Neuronal stem cell (in vitro differentiated cells): ENCODE data around the gene EEF1AKMT2.

Source experiments
- DNase-seq: peaks from one replicate; pipeline ENCODE4 v3.0.0-alpha.2; 2013; ENCODE audit warnings: low spot score
- H2AFZ ChIP-seq: one replicate; pipeline ENCODE4 v1.6.1; 2013; ENCODE audit warnings: mild to moderate bottlenecking, low read length, inconsistent platforms
- H2AK5ac ChIP-seq: 2 replicates; pipeline ENCODE4 v1.6.1; 2013; ENCODE audit warnings: low read depth, mild to moderate bottlenecking, inconsistent platforms, low read length, moderate library complexity, mixed read lengths
- H2BK120ac ChIP-seq: 2 replicates; pipeline ENCODE4 v1.6.1; 2013; ENCODE audit warnings: low read depth, mild to moderate bottlenecking, inconsistent platforms, low read length, moderate library complexity, mixed read lengths
- H2BK12ac ChIP-seq: one replicate; pipeline ENCODE4 v1.6.1; 2013; ENCODE audit warnings: low read length, inconsistent platforms
- H2BK15ac ChIP-seq: 2 replicates; pipeline ENCODE4 v1.6.1; 2013; ENCODE audit warnings: mild to moderate bottlenecking, low read length, inconsistent platforms, mixed read lengths
- H2BK5ac ChIP-seq: one replicate; pipeline ENCODE4 v1.6.1; 2013; ENCODE audit warnings: inconsistent platforms, mild to moderate bottlenecking, low read length, moderate library complexity
- H3K14ac ChIP-seq: one replicate; pipeline ENCODE4 v1.6.1; 2013; ENCODE audit warnings: low read length, inconsistent platforms
- H3K18ac ChIP-seq: 2 replicates; pipeline ENCODE4 v1.6.1; 2013; ENCODE audit warnings: low read length, inconsistent platforms
- H3K23ac ChIP-seq: 2 replicates; pipeline ENCODE4 v1.6.1; 2013; ENCODE audit warnings: low read depth, mild to moderate bottlenecking, mixed read lengths, low read length, inconsistent platforms; ENCODE audit not compliant: poor library complexity
- H3K27ac ChIP-seq: replicated peaks from 3 replicates; pipeline ENCODE4 v1.5.1; 2013; ENCODE audit warnings: low read length, inconsistent platforms
- H3K27me3 ChIP-seq, 3 experiments: 2 replicates each; pipeline ENCODE4 v1.6.1; 2013; ENCODE audit warnings: low read length in 3 of 3, mild to moderate bottlenecking in 2 of 3, inconsistent platforms in 1 of 3, low read depth in 1 of 3, mixed read lengths in 1 of 3, moderate library complexity in 1 of 3; ENCODE audit not compliant: control insufficient read depth in 3 of 3, insufficient read depth in 3 of 3
- H3K36me3 ChIP-seq, 2 donors: replicated peaks in 1 of 2; 2 replicates each; pipeline ENCODE4 v1.6.1; 2013; ENCODE audit warnings: low read length in 2 of 2; ENCODE audit not compliant: control insufficient read depth in 2 of 2, insufficient read depth in 2 of 2
- H3K4ac ChIP-seq: 2 replicates; pipeline ENCODE4 v1.6.1; 2013; ENCODE audit warnings: inconsistent platforms, mild to moderate bottlenecking, low read length, moderate library complexity
- H3K4me1 ChIP-seq, 2 donors: 1 replicate in 1 of 2; 2 replicates in 1 of 2; pipeline ENCODE4 v1.6.1; 2013; ENCODE audit warnings: low read length in 2 of 2, low read depth in 1 of 2; ENCODE audit not compliant: control insufficient read depth in 2 of 2, insufficient read depth in 1 of 2
- H3K4me2 ChIP-seq: one replicate; pipeline ENCODE4 v1.6.1; 2013; ENCODE audit warnings: mild to moderate bottlenecking, low read length, inconsistent platforms; ENCODE audit not compliant: insufficient read depth, poor library complexity, severe bottlenecking
- H3K4me3 ChIP-seq, 2 donors: 2 replicates each; pipeline ENCODE4 v1.5.1; 2013; ENCODE audit warnings: low read length in 2 of 2, mild to moderate bottlenecking in 2 of 2, inconsistent platforms in 1 of 2, moderate library complexity in 1 of 2
- H3K79me1 ChIP-seq: one replicate; pipeline ENCODE4 v1.6.1; 2013; ENCODE audit warnings: low read depth, mild to moderate bottlenecking, inconsistent platforms, low read length, moderate library complexity
- H3K9ac ChIP-seq: one replicate; pipeline ENCODE4 v1.6.1; 2013; ENCODE audit warnings: mild to moderate bottlenecking, low read depth, low read length, inconsistent platforms; ENCODE audit not compliant: poor library complexity
- H3K9me3 ChIP-seq, 2 donors: replicated peaks in 1 of 2; 2 replicates each; pipeline versions ENCODE3 to v1.6.1; 2013; ENCODE audit warnings: low read length in 2 of 2, mild to moderate bottlenecking in 2 of 2, inconsistent platforms in 1 of 2, low read depth in 1 of 2, mixed read lengths in 1 of 2, moderate library complexity in 1 of 2; ENCODE audit not compliant: control insufficient read depth in 2 of 2, insufficient read depth in 1 of 2
- H4K8ac ChIP-seq: one replicate; pipeline ENCODE4 v1.6.1; 2013; ENCODE audit warnings: low read depth, mild to moderate bottlenecking, inconsistent platforms, low read length, moderate library complexity
- H4K91ac ChIP-seq: one replicate; pipeline ENCODE4 v1.6.1; 2013; ENCODE audit warnings: low read length, low read depth, mild to moderate bottlenecking, inconsistent platforms; ENCODE audit not compliant: poor library complexity
- WGBS, 2 donors: extraction: QIAGEN DNeasy Blood & Tissue Kit; methylation state at CpG; one replicate each; pipeline ENCODE4 v1.1.7; 2013; ENCODE audit warnings: missing lambda C conversion rate in 2 of 2, mixed read lengths in 1 of 2; ENCODE audit not compliant: insufficient read length in 2 of 2, insufficient replicate concordance in 1 of 2; ENCODE audit errors: extremely low coverage in 2 of 2; 5-methylcytosine and 5-hydroxymethylcytosine counted together

The EEF1AKMT2 gene

DNA sequence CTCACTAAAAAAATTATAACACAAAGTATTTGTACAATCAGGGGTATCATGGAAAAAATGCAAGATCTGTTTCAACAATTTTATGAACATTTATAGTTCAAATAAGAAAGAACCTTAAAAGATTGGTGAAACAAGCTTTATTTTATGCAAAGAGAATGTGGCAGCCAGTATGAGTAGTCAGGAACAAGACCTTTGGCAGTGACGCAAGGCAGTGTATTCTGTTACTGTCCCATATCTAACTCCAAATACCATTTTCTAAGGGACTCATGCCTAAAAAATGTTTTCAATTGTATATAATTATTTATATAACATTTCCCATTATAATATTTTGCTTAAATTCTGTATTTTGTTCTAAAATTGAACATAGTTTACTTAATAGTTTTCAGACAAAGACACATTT is 28.4 kb downstream of the EEF1AKMT2 start:
- DNase-seq: no peak
- no peaks in the 10 kb centered on the region for H3K27me3 ChIP-seq
- no peak overlapping the region for H2BK12ac ChIP-seq
- H2BK5ac ChIP-seq: no peak overlapping the region
- peaks cover 6 to 86% of the 10 kb centered on the region in 2 donors for H3K36me3 ChIP-seq
- H3K4me3 ChIP-seq: no peak overlapping the region
- H3K9ac ChIP-seq: no peak overlapping the region
- H3K79me1 ChIP-seq: no peaks in the 10 kb centered on the region
- no peak overlapping the region for H2BK15ac ChIP-seq
- H3K23ac ChIP-seq: no peak overlapping the region
- H2AK5ac ChIP-seq: no peak overlapping the region
- no CpG with 5 or more reads among the region's 1 CpG for WGBS, 2 donors
- H4K8ac ChIP-seq: no peak overlapping the region
- H2AFZ ChIP-seq: no peak overlapping the region
- peaks cover 0 to 2% of the 10 kb centered on the region in 2 donors for H3K4me1 ChIP-seq
- H4K91ac ChIP-seq: no peak overlapping the region
- no peak overlapping the region for H3K18ac ChIP-seq
- no peak overlapping the region for H2BK120ac ChIP-seq
- H3K4ac ChIP-seq: no peak overlapping the region
- no peak overlapping the region for H3K27ac ChIP-seq
- no peak overlapping the region for H3K4me2 ChIP-seq
- no peaks in the 10 kb centered on the region for H3K9me3 ChIP-seq
- no peak overlapping the region for H3K14ac ChIP-seq

- Histone ChIP-seq H3K9ac (no peak overlapping the region), H2BK15ac (no peak overlapping the region), H2BK12ac (no peak overlapping the region), H3K14ac (no peak overlapping the region), H4K91ac (no peak overlapping the region), H2BK120ac (no peak overlapping the region), H3K23ac (no peak overlapping the region), H3K27ac (no peak overlapping the region), H3K4me2 (no peak overlapping the region), H3K36me3 (peaks cover 6 to 84% of the 10 kb centered on the region in 2 donors), H3K4ac (no peak overlapping the region), H3K18ac (no peak overlapping the region), H3K79me1 (no peaks in the 10 kb centered on the region), H3K27me3 (no peaks in the 10 kb centered on the region), H4K8ac (no peak overlapping the region), H2AK5ac (no peak overlapping the region), H3K4me1 (peaks cover 0 to 11% of the 10 kb centered on the region in 2 donors), H2BK5ac (no peak overlapping the region), H2AFZ (no peak overlapping the region), H3K9me3 (no peaks in the 10 kb centered on the region), H3K4me3 (no peak overlapping the region)
- no peak for DNase-seq
- WGBS, 2 donors: no CpG with 5 or more reads among the region's 5 CpGs
These were observed 29.4 kb downstream of the EEF1AKMT2 start for GRCh38 chr10:124762281-124762680.

DNA sequence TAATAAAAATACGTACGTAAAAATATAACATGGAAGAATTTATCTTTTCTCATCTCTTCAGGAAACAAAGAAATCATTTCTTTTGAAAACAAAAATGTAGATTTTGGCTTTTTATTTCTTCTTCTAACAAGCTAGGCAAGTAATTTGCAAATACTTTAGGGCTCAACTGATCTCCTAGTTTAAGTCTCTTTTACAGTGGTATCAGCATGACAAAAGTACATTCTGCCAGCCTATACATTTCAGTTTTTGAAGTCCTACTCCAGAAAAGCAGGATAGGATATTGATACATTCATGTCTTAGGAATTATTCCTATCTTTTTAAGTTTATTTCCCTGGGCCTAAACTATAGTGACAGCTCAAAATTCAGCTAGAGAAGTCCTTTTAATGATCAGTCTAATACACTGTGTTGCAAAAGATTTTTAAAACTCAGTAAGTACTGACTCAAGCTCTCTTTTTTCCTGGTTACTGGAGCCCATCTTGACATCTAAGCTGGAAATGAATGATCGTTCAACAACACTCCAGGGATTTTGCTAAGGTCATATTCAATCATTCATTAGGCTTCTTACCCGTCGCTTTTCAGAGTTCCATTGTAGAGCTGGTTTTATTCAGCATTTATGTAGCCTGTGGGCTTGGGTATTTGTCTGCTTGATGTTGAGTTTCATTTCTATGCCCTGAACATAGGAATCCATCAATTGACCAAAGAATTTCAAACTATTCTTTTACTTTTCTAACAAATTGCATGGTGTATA is 35.4 kb downstream of the EEF1AKMT2 start:
- no peak overlapping the region for H3K4ac ChIP-seq
- WGBS, 2 donors: no CpG with 5 or more reads among the region's 5 CpGs
- no peak overlapping the region for H3K23ac ChIP-seq
- H2BK12ac ChIP-seq: no peak overlapping the region
- no peak overlapping the region for H3K14ac ChIP-seq
- no peak overlapping the region for H2AK5ac ChIP-seq
- H3K9me3 ChIP-seq: peaks cover 0 to 3% of the 10 kb centered on the region in 2 donors
- no peak overlapping the region for H3K9ac ChIP-seq
- no peak overlapping the region for H3K4me2 ChIP-seq
- H3K27me3 ChIP-seq: no peaks in the 10 kb centered on the region
- no peak overlapping the region for H2BK5ac ChIP-seq
- no peak overlapping the region for H4K91ac ChIP-seq
- H2AFZ ChIP-seq: no peak overlapping the region
- no peak overlapping the region for H2BK15ac ChIP-seq
- no peak overlapping the region for H3K27ac ChIP-seq
- DNase-seq: no peak
- H3K4me1 ChIP-seq: peaks cover 0 to 21% of the 10 kb centered on the region in 2 donors
- H3K4me3 ChIP-seq: no peak overlapping the region
- H3K36me3 ChIP-seq: peaks cover 9 to 69% of the 10 kb centered on the region in 2 donors
- no peaks in the 10 kb centered on the region for H3K79me1 ChIP-seq
- no peak overlapping the region for H3K18ac ChIP-seq
- H2BK120ac ChIP-seq: no peak overlapping the region
- H4K8ac ChIP-seq: no peak overlapping the region

DNA sequence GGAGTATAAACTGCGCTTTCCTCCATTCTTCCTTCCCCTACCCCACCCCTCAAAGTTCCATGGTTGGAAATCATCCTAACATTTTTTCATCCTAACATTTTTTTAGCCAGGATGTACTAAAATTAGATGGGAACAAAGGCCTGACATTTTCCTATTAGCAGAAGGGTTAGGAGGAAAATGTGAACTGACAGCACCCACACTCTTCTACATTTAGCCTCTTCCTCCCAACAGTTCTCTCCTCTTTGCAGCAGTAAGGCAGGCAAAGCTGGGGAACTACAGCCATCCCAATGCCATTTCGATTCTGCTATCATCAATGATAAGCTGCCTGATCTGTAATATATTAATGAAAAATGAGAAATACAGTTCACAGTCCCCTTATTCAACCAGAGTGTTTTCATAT is 36.1 kb downstream of the EEF1AKMT2 start:
- Histone ChIP-seq H3K4me3 (no peak overlapping the region), H3K9me3 (peaks cover 0 to 3% of the 10 kb centered on the region in 2 donors), H3K23ac (no peak overlapping the region), H3K27me3 (no peaks in the 10 kb centered on the region), H3K18ac (no peak overlapping the region), H4K8ac (no peak overlapping the region), H3K27ac (no peak overlapping the region), H3K14ac (no peak overlapping the region), H2AFZ (no peak overlapping the region), H3K9ac (no peak overlapping the region), H2BK120ac (no peak overlapping the region), H2BK12ac (no peak overlapping the region), H2AK5ac (no peak overlapping the region), H3K4me2 (no peak overlapping the region), H3K79me1 (no peaks in the 10 kb centered on the region), H4K91ac (no peak overlapping the region), H2BK15ac (no peak overlapping the region), H3K4ac (no peak overlapping the region), H3K4me1 (peaks cover 0 to 21% of the 10 kb centered on the region in 2 donors), H2BK5ac (no peak overlapping the region), H3K36me3 (peaks cover 7 to 63% of the 10 kb centered on the region in 2 donors)
- no CpG with 5 or more reads among the region's 2 CpGs for WGBS, 2 donors
- DNase-seq: no peak
